Neural crest cell (in vitro differentiated cells): ENCODE data around the gene F10. TPM values are rescaled to one million over a fixed set of nuclear protein-coding genes. Genes with fewer than 3 reads are reported as not detected.

Experiments
- DNase-seq: peaks from one replicate; pipeline ENCODE4 v3.0.0; 2021; ENCODE audit warnings: low read depth, mixed read lengths, low spot score
- H3K27ac Mint-ChIP-seq: one replicate; pipeline ENCODE4 v1.8.0; 2021; ENCODE audit warnings: mild to moderate bottlenecking, mixed read lengths; ENCODE audit not compliant: unreplicated experiment
- H3K27me3 Mint-ChIP-seq: 2 replicates; pipeline ENCODE4 v1.8.0; 2021; ENCODE audit warnings: low read depth, mild to moderate bottlenecking, mixed read lengths
- H3K36me3 Mint-ChIP-seq: 2 replicates; pipeline ENCODE4 v1.8.0; 2021; ENCODE audit warnings: low read depth, mild to moderate bottlenecking, mixed read lengths
- H3K4me1 Mint-ChIP-seq: 2 replicates; pipeline ENCODE4 v1.8.0; 2021; ENCODE audit warnings: mixed read lengths
- H3K4me3 Mint-ChIP-seq: one replicate; pipeline ENCODE4 v1.8.0; 2021; ENCODE audit warnings: mild to moderate bottlenecking, mixed read lengths
- H3K9me3 Mint-ChIP-seq: 2 replicates; pipeline ENCODE4 v1.8.0; 2021; ENCODE audit warnings: mixed read lengths
- CTCF ChIP-seq: fragments of 200-600 bp; sonication (generic); conservative IDR thresholded peaks from 2 replicates; pipeline ENCODE4 v1.5.0; 2021; ENCODE audit warnings: antibody characterized with exemption, mild to moderate bottlenecking
- total RNA-seq: library from RNA; stranded (reverse); gene quantifications from 2 replicates; pipeline ENCODE4 v1.2.1, GENCODE V29; 2021

F10 gene
- total RNA-seq, 1 donor from 2014 or later = 0.89 TPM

- no peak overlapping the region for H3K4me3 Mint-ChIP-seq
- no peaks in the 10 kb centered on the region for H3K9me3 Mint-ChIP-seq
- H3K27me3 Mint-ChIP-seq = peaks cover 3% of the 10 kb centered on the region
- peak; percentile 25 for TF ChIP-seq CTCF
- H3K4me1 Mint-ChIP-seq = peaks cover 12% of the 10 kb centered on the region
- no peak for DNase-seq
- H3K36me3 Mint-ChIP-seq = no peaks in the 10 kb centered on the region
- H3K27ac Mint-ChIP-seq = no peak overlapping the region
These were observed 915 bp downstream of the F10 start for GRCh38 chr13:113123226-113124201.

GRCh38 chr13:113124211-113124970 is 1.8 kb downstream of the F10 start:
- Mint-ChIP-seq H3K27ac (no peak overlapping the region), H3K4me1 (peaks cover 12% of the 10 kb centered on the region), H3K9me3 (no peaks in the 10 kb centered on the region), H3K4me3 (no peak overlapping the region), H3K36me3 (no peaks in the 10 kb centered on the region), H3K27me3 (peaks cover 3% of the 10 kb centered on the region)
- DNase-seq = no peak
- TF ChIP-seq CTCF = no peak

GRCh38 chr13:113125506-113126264 is 3.1 kb downstream of the F10 start:
- DNase-seq = no peak
- Mint-ChIP-seq H3K9me3 (no peaks in the 10 kb centered on the region), H3K4me1 (peaks cover 12% of the 10 kb centered on the region), H3K36me3 (no peaks in the 10 kb centered on the region), H3K27me3 (no peaks in the 10 kb centered on the region), H3K27ac (peak overlapping the region; percentile 67), H3K4me3 (no peak overlapping the region)
- no peak for TF ChIP-seq CTCF

GRCh38 chr13:113126265-113127150 is 3.9 kb downstream of the F10 start:
- no peak overlapping the region for H3K27ac Mint-ChIP-seq
- no peaks in the 10 kb centered on the region for H3K36me3 Mint-ChIP-seq
- H3K27me3 Mint-ChIP-seq = no peaks in the 10 kb centered on the region
- H3K4me1 Mint-ChIP-seq = peaks cover 12% of the 10 kb centered on the region
- no peak for TF ChIP-seq CTCF
- DNase-seq = no peak
- H3K9me3 Mint-ChIP-seq = no peaks in the 10 kb centered on the region
- no peak overlapping the region for H3K4me3 Mint-ChIP-seq
